GM06990 (cell line): ENCODE measurements around the gene SEC23IP.

Source experiments
- DNase-seq: peaks from one replicate; pipeline ENCODE4 v3.0.0-alpha.2; 2011; ENCODE audit not compliant: insufficient read length; ENCODE audit errors: extremely low read depth
- H3K27me3 ChIP-seq: replicated peaks from 2 replicates; pipeline ENCODE4 v1.6.0; 2011; ENCODE audit warnings: low read length; ENCODE audit not compliant: control insufficient read depth, insufficient read depth
- H3K36me3 ChIP-seq: 2 replicates; pipeline ENCODE4 v1.5.1; 2011; ENCODE audit warnings: low read length; ENCODE audit not compliant: control insufficient read depth, insufficient read depth
- H3K4me3 ChIP-seq: replicated peaks from 2 replicates; pipeline ENCODE4 v1.5.1; 2011; ENCODE audit warnings: low read depth, mild to moderate bottlenecking, control low read depth, low read length
- TF ChIP-seq, protein P1 (sequence below): IDR thresholded peaks from 2 replicates; pipeline ENCODE4 v1.5.1; 2011; ENCODE audit warnings: low read length, control low read depth, mild to moderate bottlenecking, inconsistent platforms; ENCODE audit not compliant: insufficient read depth, poor library complexity, severe bottlenecking

The SEC23IP gene

DNA sequence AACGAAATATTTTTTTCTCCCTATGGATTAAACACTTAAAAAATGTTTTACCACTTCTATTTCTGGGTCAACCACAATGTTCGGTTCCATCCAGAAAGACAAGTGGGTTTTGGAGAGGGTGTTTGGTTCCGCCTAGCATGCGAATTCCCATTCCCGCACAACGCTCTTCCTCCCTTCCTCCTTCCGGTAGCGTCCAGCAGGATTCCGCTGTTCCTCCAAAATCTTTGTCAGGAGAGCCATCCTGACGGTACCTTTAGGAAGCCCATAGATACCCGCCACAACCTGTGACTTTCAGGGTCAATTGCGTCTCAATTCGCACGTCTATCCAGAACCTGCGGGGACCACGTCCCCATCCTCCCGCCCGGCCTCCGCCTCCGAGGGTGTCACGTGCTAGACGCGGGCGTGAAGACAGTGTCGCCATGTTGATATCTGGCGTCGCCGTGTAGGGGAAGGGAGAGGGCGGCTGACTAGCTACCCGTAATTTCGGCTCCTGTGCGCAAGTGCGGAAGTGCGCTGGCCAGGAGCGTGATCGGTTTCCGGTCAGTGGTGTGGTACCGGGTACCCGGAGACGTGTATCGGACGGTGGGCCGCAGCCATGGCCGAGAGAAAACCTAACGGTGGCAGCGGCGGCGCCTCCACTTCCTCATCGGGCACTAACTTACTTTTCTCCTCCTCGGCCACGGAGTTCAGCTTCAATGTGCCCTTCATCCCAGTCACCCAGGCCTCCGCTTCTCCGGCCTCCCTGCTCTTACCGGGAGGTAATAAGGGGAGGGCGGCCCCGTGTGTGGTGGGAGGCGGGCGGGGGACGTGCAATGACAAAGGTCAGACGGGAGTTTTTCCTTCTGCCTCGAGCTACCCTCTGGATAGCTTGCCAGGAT lies at the start of gene SEC23IP:
TSS of gene SEC23IP (plus strand) at position 543 of the 878 bp plus-strand sequence. CDS start at position 596, 53 bp downstream.
- TF ChIP-seq, protein P1, sequence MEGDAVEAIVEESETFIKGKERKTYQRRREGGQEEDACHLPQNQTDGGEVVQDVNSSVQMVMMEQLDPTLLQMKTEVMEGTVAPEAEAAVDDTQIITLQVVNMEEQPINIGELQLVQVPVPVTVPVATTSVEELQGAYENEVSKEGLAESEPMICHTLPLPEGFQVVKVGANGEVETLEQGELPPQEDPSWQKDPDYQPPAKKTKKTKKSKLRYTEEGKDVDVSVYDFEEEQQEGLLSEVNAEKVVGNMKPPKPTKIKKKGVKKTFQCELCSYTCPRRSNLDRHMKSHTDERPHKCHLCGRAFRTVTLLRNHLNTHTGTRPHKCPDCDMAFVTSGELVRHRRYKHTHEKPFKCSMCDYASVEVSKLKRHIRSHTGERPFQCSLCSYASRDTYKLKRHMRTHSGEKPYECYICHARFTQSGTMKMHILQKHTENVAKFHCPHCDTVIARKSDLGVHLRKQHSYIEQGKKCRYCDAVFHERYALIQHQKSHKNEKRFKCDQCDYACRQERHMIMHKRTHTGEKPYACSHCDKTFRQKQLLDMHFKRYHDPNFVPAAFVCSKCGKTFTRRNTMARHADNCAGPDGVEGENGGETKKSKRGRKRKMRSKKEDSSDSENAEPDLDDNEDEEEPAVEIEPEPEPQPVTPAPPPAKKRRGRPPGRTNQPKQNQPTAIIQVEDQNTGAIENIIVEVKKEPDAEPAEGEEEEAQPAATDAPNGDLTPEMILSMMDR, result no peak
- peak within 1 kb of the TSS; percentile 100 for H3K4me3 ChIP-seq
- DNase-seq, result peak; percentile 93
- no peaks in the 10 kb centered on the region for H3K27me3 ChIP-seq
- H3K36me3 ChIP-seq, result peaks cover 7% of the 10 kb centered on the region

DNA sequence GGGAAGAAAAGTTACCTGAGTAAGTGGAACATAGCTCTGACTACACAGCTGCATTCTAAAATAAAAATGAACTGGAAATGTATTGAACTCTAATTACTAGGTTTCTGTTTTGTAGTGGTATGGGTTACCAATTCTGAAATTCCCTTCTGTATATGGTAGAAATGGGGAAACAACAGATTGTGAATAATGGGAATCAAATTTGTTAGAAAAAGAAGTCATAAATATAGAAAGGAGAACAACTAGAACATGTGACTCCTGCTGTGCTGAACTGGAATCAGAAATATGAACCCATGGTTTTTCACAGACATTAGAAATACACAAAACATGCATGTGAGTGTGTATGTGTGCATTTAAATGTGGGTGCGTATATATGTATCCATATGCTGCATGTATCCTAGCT lies 46.9 kb upstream of the SEC23IP start:
- peaks cover 16% of the 10 kb centered on the region for H3K36me3 ChIP-seq
- DNase-seq, result no peak
- TF ChIP-seq, protein P1, result no peak
- no peaks in the 10 kb centered on the region for H3K27me3 ChIP-seq
- no peak overlapping the region for H3K4me3 ChIP-seq

DNA sequence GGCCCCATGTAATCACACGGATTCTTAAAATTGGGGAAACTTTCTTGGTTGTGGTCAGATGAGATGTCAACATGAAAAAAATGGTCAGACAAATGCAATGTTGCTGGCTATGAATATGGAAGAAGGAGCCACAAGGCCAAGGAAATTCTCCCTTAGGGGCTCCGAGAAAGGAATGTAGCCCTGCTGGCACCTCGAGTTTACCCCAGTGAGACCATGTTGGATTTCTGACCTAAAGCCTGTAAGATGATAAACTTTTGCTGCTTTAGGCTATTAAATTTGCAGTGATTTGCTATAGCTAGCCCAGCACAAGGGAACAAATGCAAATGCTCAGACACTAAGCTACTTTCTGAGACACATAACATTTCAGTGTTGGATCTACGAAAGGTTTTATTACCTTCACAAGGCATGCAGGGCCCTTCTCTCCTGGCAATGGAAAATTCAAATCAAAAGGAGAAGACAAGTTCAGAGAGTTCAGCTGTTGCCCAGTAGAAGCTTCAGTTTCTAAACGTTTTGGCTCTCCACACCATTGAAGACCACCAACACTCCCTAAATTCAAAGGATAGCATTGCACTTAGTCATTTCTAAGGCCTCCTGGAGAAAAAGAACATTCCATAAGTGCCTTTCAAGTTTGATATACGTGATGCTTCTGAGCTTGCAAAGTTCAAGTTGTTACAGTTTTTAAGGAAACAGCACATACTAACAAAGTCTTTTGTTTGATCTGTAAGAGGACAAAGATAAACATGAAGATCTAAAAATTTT lies 43.3 kb upstream of the SEC23IP start:
- Histone ChIP-seq H3K4me3 (no peak overlapping the region), H3K36me3 (peaks cover 18% of the 10 kb centered on the region), H3K27me3 (no peaks in the 10 kb centered on the region)
- TF ChIP-seq, protein P1, result no peak
- DNase-seq, result no peak

DNA sequence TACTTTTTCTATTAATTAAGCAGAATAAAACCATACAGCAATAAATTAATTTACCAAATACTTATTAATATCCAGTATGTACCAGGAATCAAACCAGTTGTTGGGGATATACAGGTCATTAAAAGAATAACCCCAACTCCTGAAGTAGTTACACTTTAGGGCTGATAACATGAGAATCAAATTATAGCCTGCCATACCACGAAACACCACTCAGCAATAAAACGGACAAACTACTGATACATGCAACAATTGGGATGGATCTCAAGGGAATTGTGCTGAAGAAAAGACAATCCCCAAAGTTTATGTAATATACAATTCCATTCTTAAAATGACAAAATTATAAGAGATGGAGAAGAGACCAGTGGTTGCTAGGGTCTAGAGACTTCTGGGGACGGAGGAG lies 42.6 kb upstream of the SEC23IP start:
- no peak overlapping the region for H3K4me3 ChIP-seq
- peaks cover 16% of the 10 kb centered on the region for H3K36me3 ChIP-seq
- DNase-seq, result no peak
- no peaks in the 10 kb centered on the region for H3K27me3 ChIP-seq
- TF ChIP-seq, protein P1, result no peak

DNA sequence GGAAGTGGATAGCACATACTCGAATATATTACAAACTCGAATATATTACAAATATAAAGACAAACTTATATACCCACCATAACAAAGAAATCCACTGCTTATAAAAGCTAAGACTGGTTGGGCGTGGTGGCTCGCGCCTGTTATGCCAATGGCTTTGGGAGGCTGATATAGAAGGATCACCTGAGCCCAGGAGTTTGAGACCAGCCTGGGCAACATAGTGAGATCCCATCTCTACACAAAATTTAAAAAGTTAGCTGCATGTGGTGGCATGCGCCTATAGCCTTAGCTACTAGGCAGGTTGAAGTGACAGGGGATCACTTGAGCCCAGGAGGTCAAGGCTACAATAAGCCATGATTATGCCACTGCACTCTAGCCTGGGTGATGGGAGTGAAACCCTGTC lies 40.3 kb upstream of the SEC23IP start:
- DNase-seq, result no peak
- Histone ChIP-seq H3K36me3 (peaks cover 15% of the 10 kb centered on the region), H3K27me3 (no peaks in the 10 kb centered on the region), H3K4me3 (no peak overlapping the region)
- TF ChIP-seq, protein P1, result no peak
